HEK293T (cell line): Measurements from ENCODE around the gene TTC28.

ENCODE experiments used
- FOXA1 ChIP-seq: fragments of 450-650 bp; IDR thresholded peaks from 2 replicates; pipeline ENCODE4 v1.6.1; 2016; ENCODE audit warnings: mild to moderate bottlenecking
- LEF1 ChIP-seq: fragments of 450-650 bp; IDR thresholded peaks from 2 replicates; pipeline ENCODE4 v1.6.1; 2017; ENCODE audit warnings: mild to moderate bottlenecking, borderline replicate concordance
- SUZ12 ChIP-seq: fragments of 450-650 bp; IDR thresholded peaks from 2 replicates; pipeline ENCODE4 v1.6.1; 2016; ENCODE audit warnings: mild to moderate bottlenecking
- ZNF384 ChIP-seq: fragments of 450-650 bp; IDR thresholded peaks from 2 replicates; pipeline ENCODE4 v1.6.1; 2016

GRCh38 chr22:27970596-27971220, 708.9 kb downstream of the TTC28 start:
- no peak for TF ChIP-seq LEF1
- TF ChIP-seq FOXA1, result no peak
- no peak for TF ChIP-seq ZNF384
- no peak for TF ChIP-seq SUZ12
